Measurements from ENCODE around the gene SLC7A6. TPM values are rescaled to one million over a fixed set of nuclear protein-coding genes. Genes with fewer than 3 reads are reported as not detected.

SLC7A6 gene
- total RNA-seq, 2 donors from 2014 or later: 69.0 to 97.7 TPM

- H3K27ac Mint-ChIP-seq: peak overlapping the region; percentile 75 to 89
- no peak for DNase-seq (ENCODE audit: low spot score in 2 of 2)
- H3K9me3 Mint-ChIP-seq: no peaks in the 10 kb centered on the region
- no peak for ATAC-seq
- peaks cover 5 to 23% of the 10 kb centered on the region in 2 donors for H3K36me3 Mint-ChIP-seq
These were observed 35.5 kb downstream of the SLC7A6 start for GRCh38 chr16:68299571-68300453.

- no peak for DNase-seq (ENCODE audit: low spot score in 2 of 2)
- no peaks in the 10 kb centered on the region for H3K9me3 Mint-ChIP-seq
- ATAC-seq: no peak
- peak overlapping the region; percentile 45 to 88 for H3K27ac Mint-ChIP-seq
- peaks cover 5 to 23% of the 10 kb centered on the region in 2 donors for H3K36me3 Mint-ChIP-seq
These were observed 36.6 kb downstream of the SLC7A6 start for GRCh38 chr16:68300734-68301459.

GRCh38 chr16:68306633-68307032 lies 42.3 kb downstream of the SLC7A6 start:
- DNase-seq (ENCODE audit: low spot score in 2 of 2): no peak
- Mint-ChIP-seq H3K36me3 (peaks cover 25 to 33% of the 10 kb centered on the region in 2 donors), H3K9me3 (no peaks in the 10 kb centered on the region), H3K27ac (peak overlapping the region in 1 of 2 donors; percentile 68)
- ATAC-seq: no peak

GRCh38 chr16:68309799-68310198 lies 45.5 kb downstream of the SLC7A6 start:
- no peak for ATAC-seq
- DNase-seq (ENCODE audit: low spot score in 2 of 2): no peak
- peaks cover 13 to 22% of the 10 kb centered on the region in 2 donors for H3K36me3 Mint-ChIP-seq
- no peaks in the 10 kb centered on the region for H3K9me3 Mint-ChIP-seq
- peak overlapping the region; percentile 93 to 94 for H3K27ac Mint-ChIP-seq

GRCh38 chr16:68310437-68310773 lies 46.1 kb downstream of the SLC7A6 start:
- Mint-ChIP-seq H3K9me3 (no peaks in the 10 kb centered on the region), H3K27ac (peak overlapping the region; percentile 93 to 94), H3K36me3 (peaks cover 13 to 22% of the 10 kb centered on the region in 2 donors)
- ATAC-seq (no peak), DNase-seq (ENCODE audit: low spot score in 2 of 2) (no peak)

GRCh38 chr16:68310774-68311511 lies 46.6 kb downstream of the SLC7A6 start, which contains the start of the genes PRMT7 and SLC7A6OS:
TSS of gene PRMT7 (plus strand) at chr16:68311019. CDS start at chr16:68315980, 4,961 bp downstream.
TSS of gene SLC7A6OS (minus strand) at chr16:68310946. CDS start at chr16:68310926, 20 bp downstream.
- peak; percentile 89 for DNase-seq (ENCODE audit: low spot score in 2 of 2)
- Mint-ChIP-seq H3K9me3 (no peaks in the 10 kb centered on the region), H3K27ac (peak within 1 kb of the TSS; percentile 93 to 94), H3K36me3 (peaks cover 13 to 22% of the 10 kb centered on the region in 2 donors)
- peak; percentile 98 to 99 for ATAC-seq

- Mint-ChIP-seq H3K36me3 (peaks cover 8 to 22% of the 10 kb centered on the region in 2 donors), H3K27ac (peak overlapping the region in 1 of 2 donors; percentile 6)
- no peak for ATAC-seq
These were observed 48.8 kb downstream of the SLC7A6 start for GRCh38 chr16:68313116-68313515.

GRCh38 chr16:68319185-68319908 lies 55.0 kb downstream of the SLC7A6 start:
- no peaks in the 10 kb centered on the region for H3K9me3 Mint-ChIP-seq
- H3K27ac Mint-ChIP-seq: peak overlapping the region; percentile 79 to 88
- peak; percentile 99 to 100 for ATAC-seq
- DNase-seq (ENCODE audit: low spot score in 2 of 2): peak; percentile 24 to 69
- H3K36me3 Mint-ChIP-seq: peaks cover 5% of the 10 kb centered on the region in 2 donors

More at GRCh38 chr16:68313116-68313515, 48.8 kb downstream of the SLC7A6 start:
- H3K9me3 Mint-ChIP-seq: no peaks in the 10 kb centered on the region
- DNase-seq (ENCODE audit: low spot score in 2 of 2): no peak

- DNase-seq (ENCODE audit: low spot score in 2 of 2) (no peak), ATAC-seq (no peak)
- Mint-ChIP-seq H3K9me3 (no peaks in the 10 kb centered on the region), H3K36me3 (peaks cover 0 to 11% of the 10 kb centered on the region in 2 donors), H3K27ac (no peak overlapping the region)
These were observed 60.0 kb downstream of the SLC7A6 start for GRCh38 chr16:68324336-68324735.

- no peak for DNase-seq (ENCODE audit: low spot score in 2 of 2)
- peaks cover 0 to 10% of the 10 kb centered on the region in 2 donors for H3K36me3 Mint-ChIP-seq
- H3K9me3 Mint-ChIP-seq: no peaks in the 10 kb centered on the region
- H3K27ac Mint-ChIP-seq: no peak overlapping the region
- ATAC-seq: no peak
These were observed 60.5 kb downstream of the SLC7A6 start for GRCh38 chr16:68324780-68325357.

GRCh38 chr16:68328151-68328859 lies 64.0 kb downstream of the SLC7A6 start:
- Mint-ChIP-seq H3K36me3 (peaks cover 0 to 13% of the 10 kb centered on the region in 2 donors), H3K27ac (no peak overlapping the region), H3K9me3 (no peaks in the 10 kb centered on the region)
- ATAC-seq (peak; percentile 93 to 98), DNase-seq (ENCODE audit: low spot score in 2 of 2) (peak; percentile 78 to 79)

GRCh38 chr16:68328860-68329390 lies 64.6 kb downstream of the SLC7A6 start:
- no peaks in the 10 kb centered on the region for H3K9me3 Mint-ChIP-seq

GRCh38 chr16:68331879-68332410 lies 67.6 kb downstream of the SLC7A6 start:
- DNase-seq (ENCODE audit: low spot score in 2 of 2) (no peak), ATAC-seq (no peak)
- H3K36me3 Mint-ChIP-seq: peaks cover 0 to 17% of the 10 kb centered on the region in 2 donors
- no peaks in the 10 kb centered on the region for H3K9me3 Mint-ChIP-seq
- H3K27ac Mint-ChIP-seq: peak overlapping the region; percentile 34 to 65

More at GRCh38 chr16:68328860-68329390, 64.6 kb downstream of the SLC7A6 start:
- DNase-seq (ENCODE audit: low spot score in 2 of 2) (no peak), ATAC-seq (no peak)
- peaks cover 0 to 13% of the 10 kb centered on the region in 2 donors for H3K36me3 Mint-ChIP-seq
- no peak overlapping the region for H3K27ac Mint-ChIP-seq

- peak overlapping the region; percentile 5 to 65 for H3K27ac Mint-ChIP-seq
- ATAC-seq (no peak), DNase-seq (ENCODE audit: low spot score in 2 of 2) (no peak)
- peaks cover 6 to 17% of the 10 kb centered on the region in 2 donors for H3K36me3 Mint-ChIP-seq
- H3K9me3 Mint-ChIP-seq: no peaks in the 10 kb centered on the region
These were observed 68.2 kb downstream of the SLC7A6 start for GRCh38 chr16:68332411-68333121.
